ENCODE measurements around the gene OST4. TPM values are rescaled to one million over a fixed set of nuclear protein-coding genes. Genes with fewer than 3 reads are reported as not detected.

The OST4 gene
- total RNA-seq, 1 experiment from 2014 or later = 166 TPM

GRCh38 chr2:27070653-27071276, 689 bp downstream of the OST4 start:
- H3K4me2 ChIP-seq = peak overlapping the region; percentile 94
- 0 out of 2 replicates have a peak, but pooled peaks cover 6% of the 10 kb centered on the region for H4K20me1 ChIP-seq (ENCODE audit: insufficient read depth)
- peaks cover 29% of the 10 kb centered on the region for H3K79me2 ChIP-seq (ENCODE audit: low read depth)
- H3K27ac ChIP-seq = 0 out of 2 replicates have a peak overlapping the region, but pooled peaks have one; percentile 2
- H3F3A ChIP-seq (ENCODE audit: insufficient read depth, low read depth) = peaks cover 5% of the 10 kb centered on the region; the same call in 1 of the 2 replicates
- peaks cover 14% of the 10 kb centered on the region for H3K36me3 ChIP-seq (ENCODE audit: low read depth)
- H3K27me3 ChIP-seq (ENCODE audit: insufficient read depth, low read depth) = no peaks in the 10 kb centered on the region
- H3K4me1 ChIP-seq (replicated peaks; ENCODE audit: insufficient read depth) = peaks cover 11% of the 10 kb centered on the region
- intact Hi-C loops (cut with micrococcal nuclease; ENCODE audit: unreplicated experiment) = no loop called here
- TSS peak; percentile 61 for BruUV-seq (replicated peaks)
- H3K9me2 ChIP-seq (ENCODE audit: insufficient read depth) = no peaks in the 10 kb centered on the region
- ChIA-PET POLR2A (ENCODE audit: unreplicated experiment) (interaction anchor here (0.6 kb wide), 1 partner anchor 369 kb away, joined by 5 read pairs; no protein-coding TSS in a partner anchor), CTCF (interaction anchor here (0.6 kb wide), 1 partner anchor 197 kb away, joined by 3 read pairs; no protein-coding TSS in a partner anchor)
- no peak for DNase-seq
- no peak for TF ChIP-seq EZH2 (IDR thresholded peaks at IDR 0.05; ENCODE audit: low read depth)
- no peak for TF ChIP-seq CTCF (conservative IDR thresholded peaks at IDR 0.05)
- H2AFZ ChIP-seq = peak overlapping the region; percentile 84
- no peaks in the 10 kb centered on the region for H3K9me3 ChIP-seq (ENCODE audit: insufficient read depth, low read depth)
- peak overlapping the region; percentile 90 for H3K4me3 ChIP-seq

- DNase-seq = no peak
- Histone ChIP-seq H3K4me2 (peak overlapping the region; percentile 94), H2AFZ (no peak overlapping the region), H3K36me3 (ENCODE audit: low read depth) (peaks cover 19% of the 10 kb centered on the region), H3K79me2 (ENCODE audit: low read depth) (peaks cover 29% of the 10 kb centered on the region), H3K9me3 (ENCODE audit: insufficient read depth, low read depth) (no peaks in the 10 kb centered on the region), H3K4me1 (replicated peaks; ENCODE audit: insufficient read depth) (peaks cover 11% of the 10 kb centered on the region), H3F3A (ENCODE audit: insufficient read depth, low read depth) (peaks cover 9% of the 10 kb centered on the region; the same call in 1 of the 2 replicates), H3K27me3 (ENCODE audit: insufficient read depth, low read depth) (no peaks in the 10 kb centered on the region), H3K27ac (no peak overlapping the region), H4K20me1 (ENCODE audit: insufficient read depth) (0 out of 2 replicates have a peak, but pooled peaks cover 6% of the 10 kb centered on the region), H3K4me3 (peak overlapping the region; percentile 90), H3K9me2 (ENCODE audit: insufficient read depth) (no peaks in the 10 kb centered on the region)
- ChIA-PET CTCF (no interaction called here), POLR2A (ENCODE audit: unreplicated experiment) (no interaction called here)
- no TSS peak for BruUV-seq (replicated peaks)
- intact Hi-C loops (cut with micrococcal nuclease; ENCODE audit: unreplicated experiment) = no loop called here
- TF ChIP-seq CTCF (conservative IDR thresholded peaks at IDR 0.05) (no peak), EZH2 (IDR thresholded peaks at IDR 0.05; ENCODE audit: low read depth) (no peak)
These were observed 1.4 kb downstream of the OST4 start for GRCh38 chr2:27069961-27070618.

GRCh38 chr2:27069436-27069835, 2.0 kb downstream of the OST4 start:
- peak overlapping the region; percentile 94; the same call in 1 of the 2 replicates for H3K4me2 ChIP-seq
- ChIA-PET POLR2A (ENCODE audit: unreplicated experiment) (no interaction called here), CTCF (no interaction called here)
- peaks cover 11% of the 10 kb centered on the region for H3K4me1 ChIP-seq (replicated peaks; ENCODE audit: insufficient read depth)
- no peaks in the 10 kb centered on the region for H3K9me3 ChIP-seq (ENCODE audit: insufficient read depth, low read depth)
- H3F3A ChIP-seq (ENCODE audit: insufficient read depth, low read depth) = peaks cover 15% of the 10 kb centered on the region
- peaks cover 19% of the 10 kb centered on the region for H3K36me3 ChIP-seq (ENCODE audit: low read depth)
- H3K27ac ChIP-seq = no peak overlapping the region
- peaks cover 29% of the 10 kb centered on the region for H3K79me2 ChIP-seq (ENCODE audit: low read depth)
- intact Hi-C loops (cut with micrococcal nuclease; ENCODE audit: unreplicated experiment) = no loop called here
- BruUV-seq (replicated peaks) = no TSS peak
- H3K9me2 ChIP-seq (ENCODE audit: insufficient read depth) = no peaks in the 10 kb centered on the region
- DNase-seq = no peak
- H3K4me3 ChIP-seq = no peak overlapping the region
- H4K20me1 ChIP-seq (ENCODE audit: insufficient read depth) = 0 out of 2 replicates have a peak, but pooled peaks cover 6% of the 10 kb centered on the region
- TF ChIP-seq CTCF (conservative IDR thresholded peaks at IDR 0.05) = no peak
- no peak for TF ChIP-seq EZH2 (IDR thresholded peaks at IDR 0.05; ENCODE audit: low read depth)
- no peaks in the 10 kb centered on the region for H3K27me3 ChIP-seq (ENCODE audit: insufficient read depth, low read depth)
- no peak overlapping the region for H2AFZ ChIP-seq

Data from PC-9 (cell line).